Stomach (tissue), 9 donors: ENCODE results near the gene TMEM132D. TPM values are rescaled to one million over a fixed set of nuclear protein-coding genes. Genes with fewer than 3 reads are reported as not detected.

Source experiments
- DNase-seq, 2 donors: peaks; one replicate each; pipeline versions ENCODE4 v3.0.0 to v3.0.0-alpha.2; 2013 to 2019
- H3K27ac ChIP-seq, 5 donors: fragments of 200-600 bp in 4 of 5; sonication (generic) in 4 of 5; one replicate each; pipeline ENCODE4 v1.5.1; 2013 to 2019; ENCODE audit warnings: mild to moderate bottlenecking in 1 of 5, moderate library complexity in 1 of 5
- H3K27me3 ChIP-seq, 3 donors: fragments of 200-600 bp; sonication (generic); one replicate each; pipeline ENCODE4 v1.5.1; 2017 to 2019; ENCODE audit warnings: mixed run types in 1 of 3
- H3K36me3 ChIP-seq, 4 donors: fragments of 200-600 bp; sonication (generic); 1 replicate in 3 of 4; 2 replicates in 1 of 4; pipeline ENCODE4 v1.5.1; 2016 to 2019
- H3K4me1 ChIP-seq, 4 donors: fragments of 200-600 bp; sonication (generic); one replicate each; pipeline ENCODE4 v1.5.1; 2016 to 2019
- H3K4me3 ChIP-seq, 4 donors: fragments of 200-600 bp; sonication (generic) in 3 of 4; one replicate each; pipeline ENCODE4 v1.5.1; 2016 to 2019; ENCODE audit warnings: mild to moderate bottlenecking in 1 of 4
- H3K9me3 ChIP-seq, 4 donors: fragments of 200-600 bp; sonication (generic); one replicate each; pipeline ENCODE4 v1.5.1; 2016 to 2019
- CTCF ChIP-seq, 7 experiments: fragments of 450-650 bp in 4 of 7; fragments of 200-600 bp in 3 of 7; sonication (generic) in 3 of 7; IDR thresholded peaks; one replicate each; pipeline ENCODE4 v1.5.1; 2016 to 2019; ENCODE audit warnings: antibody characterized with exemption in 7 of 7, control low read depth in 2 of 7, mild to moderate bottlenecking in 1 of 7
- EP300 ChIP-seq: sonication (generic); formaldehyde crosslinking; IDR thresholded peaks from one replicate; pipeline ENCODE4 v1.6.1; 2017; ENCODE audit warnings: antibody characterized with exemption
- POLR2A ChIP-seq, 4 donors: fragments of 450-650 bp; IDR thresholded peaks; one replicate each; pipeline ENCODE4 v1.6.1; 2016; ENCODE audit warnings: antibody characterized with exemption in 4 of 4, control low read depth in 2 of 4, mild to moderate bottlenecking in 1 of 4, moderate library complexity in 1 of 4
- POLR2AphosphoS5 ChIP-seq, 3 donors: sonication (generic); formaldehyde crosslinking; IDR thresholded peaks; one replicate each; pipeline ENCODE4 v1.6.1; 2016; ENCODE audit warnings: antibody characterized with exemption in 3 of 3
- WGBS, 5 donors: extraction: QIAGEN DNeasy Blood & Tissue Kit in 3 of 5; methylation state at CpG; one replicate each; pipeline versions ENCODE4 v1.1.5 to v1.1.7; 2013 to 2018; 5-methylcytosine and 5-hydroxymethylcytosine counted together
- intact Hi-C: fragments of 100-400 bp; cut with DNase I; formaldehyde crosslinking; loops from one replicate; pipeline ENCODE4 v1.15.1; 2023; ENCODE audit warnings: low total_unique reads
- polyA plus RNA-seq, 3 donors: library from polyadenylated mRNA; stranded (reverse); fragments of 200-250 nt; gene quantifications; one replicate each; pipeline ENCODE4 v1.2.3, GENCODE V29; 2013
- total RNA-seq, 5 donors: library from RNA; depleted of rRNA; stranded (reverse); fragments of >200 nt; gene quantifications; one replicate each; pipeline versions ENCODE4 v1.1.0 to v1.2.3, GENCODE V29; 2014 to 2016
- donor health status: healthy with polysubstance abuse.
- donor health status: Bipolar disorder and iron deficiency.
- donor health status: healthy.

TMEM132D gene
- total and polyA plus RNA-seq, 8 donors = 0.29 to 0.92 TPM; not detected in 6

- Histone ChIP-seq H3K4me3 (no peak overlapping the region), H3K36me3 (no peaks in the 10 kb centered on the region), H3K9me3 (peaks cover 0 to 6% (median 0%) of the 10 kb centered on the region in 4 donors), H3K4me1 (no peaks in the 10 kb centered on the region), H3K27me3 (peaks cover 0 to 6% (median 0%) of the 10 kb centered on the region in 3 donors), H3K27ac (no peak overlapping the region)
- WGBS, 5 donors = 63 to 72% (median 66%) methylated on average over 7 to 8 of the region's 8 CpGs
- DNase-seq = no peak
- TF ChIP-seq POLR2AphosphoS5 (IDR thresholded peaks at IDR 0.05) (no peak), CTCF (IDR thresholded peaks at IDR 0.05) (no peak), EP300 (no peak), POLR2A (IDR thresholded peaks at IDR 0.05) (no peak)
- intact Hi-C loops = no loop called here
Measured at GRCh38 chr12:129200576-129200975, 703.2 kb downstream of the TMEM132D start.

GRCh38 chr12:129196927-129197326, 706.9 kb downstream of the TMEM132D start:
- Histone ChIP-seq H3K4me3 (no peak overlapping the region), H3K36me3 (no peaks in the 10 kb centered on the region), H3K27ac (no peak overlapping the region), H3K9me3 (peaks cover 0 to 16% (median 10%) of the 10 kb centered on the region in 4 donors), H3K27me3 (peaks cover 0 to 6% (median 0%) of the 10 kb centered on the region in 3 donors), H3K4me1 (no peaks in the 10 kb centered on the region)
- DNase-seq = no peak
- intact Hi-C loops = no loop called here
- WGBS, 5 donors = 81 to 88% (median 87%) methylated on average over 3 of the region's 3 CpGs
- TF ChIP-seq CTCF (IDR thresholded peaks at IDR 0.05) = no peak
- TF ChIP-seq EP300 = no peak
- no peak for TF ChIP-seq POLR2A (IDR thresholded peaks at IDR 0.05)
- no peak for TF ChIP-seq POLR2AphosphoS5 (IDR thresholded peaks at IDR 0.05)

- TF ChIP-seq POLR2AphosphoS5 (IDR thresholded peaks at IDR 0.05) (no peak), CTCF (IDR thresholded peaks at IDR 0.05) (no peak), EP300 (no peak), POLR2A (IDR thresholded peaks at IDR 0.05) (no peak)
- WGBS, 5 donors = 80 to 92% (median 84%) methylated on average over 2 of the region's 2 CpGs
- no peaks in the 10 kb centered on the region for H3K27me3 ChIP-seq
- no peak overlapping the region for H3K4me3 ChIP-seq
- intact Hi-C loops = no loop called here
- no peak for DNase-seq
- no peaks in the 10 kb centered on the region for H3K4me1 ChIP-seq
- H3K9me3 ChIP-seq = peaks cover 0 to 17% (median 10%) of the 10 kb centered on the region in 4 donors
- H3K27ac ChIP-seq = no peak overlapping the region
- no peaks in the 10 kb centered on the region for H3K36me3 ChIP-seq
Measured at GRCh38 chr12:129195081-129195480, 708.7 kb downstream of the TMEM132D start.

GRCh38 chr12:129193263-129193871, 710.5 kb downstream of the TMEM132D start:
- intact Hi-C loops = no loop called here
- DNase-seq = peak in 1 of 2 donors; percentile 34
- TF ChIP-seq EP300 (no peak), CTCF (IDR thresholded peaks at IDR 0.05) (peak in 5 of 7 experiments; percentile 16 to 64 (median 46)), POLR2A (IDR thresholded peaks at IDR 0.05) (no peak), POLR2AphosphoS5 (IDR thresholded peaks at IDR 0.05) (no peak)
- Histone ChIP-seq H3K9me3 (peaks cover 0 to 17% (median 10%) of the 10 kb centered on the region in 4 donors), H3K4me3 (no peak overlapping the region), H3K36me3 (no peaks in the 10 kb centered on the region), H3K27ac (no peak overlapping the region), H3K4me1 (no peaks in the 10 kb centered on the region), H3K27me3 (no peaks in the 10 kb centered on the region)
- 51 to 58% (median 56%) methylated on average over 4 of the region's 4 CpGs for WGBS, 5 donors
